Measurements from ENCODE around the gene EHBP1L1. TPM values are rescaled to one million over a fixed set of nuclear protein-coding genes. Genes with fewer than 3 reads are reported as not detected.

Gene EHBP1L1
- polyA plus RNA-seq, 1 donor (not counting 4 experiments of a cell fraction or from before 2014, with no cell fraction given), result 10.4 TPM

GRCh38 chr11:65607614-65608426 lies 32.0 kb downstream of the EHBP1L1 start:
- H3K4me3 ChIP-seq (ENCODE audit: control insufficient read depth in 2 of 3, extremely low read depth in 1 of 3, insufficient read depth in 2 of 3, low read depth in 1 of 3, low read length in 3 of 3), result peak overlapping the region in 1 of 3 experiments; percentile 34
- peak overlapping the region; percentile 58 for H3K4me2 ChIP-seq (ENCODE audit: control insufficient read depth, extremely low read depth, insufficient read depth, low read depth, low read length)
- H3K9me3 ChIP-seq (ENCODE audit: control insufficient read depth, low read depth, low read length), result no peaks in the 10 kb centered on the region
- H4K20me1 ChIP-seq (ENCODE audit: control insufficient read depth, extremely low read depth, insufficient read depth, low read length), result no peaks in the 10 kb centered on the region
- H3K79me2 ChIP-seq (ENCODE audit: control insufficient read depth, insufficient read depth, low read length), result peaks cover 23% of the 10 kb centered on the region
- H3K4me1 ChIP-seq (ENCODE audit: control insufficient read depth, extremely low read depth, insufficient read depth, low read length), result peaks cover 18% of the 10 kb centered on the region
- peaks cover 26 to 27% of the 10 kb centered on the region in 2 experiments for H3K36me3 ChIP-seq (ENCODE audit: control insufficient read depth in 2 of 2, extremely low read depth in 1 of 2, insufficient read depth in 2 of 2, low read length in 2 of 2)
- no peak for FAIRE-seq
- H3K9me1 ChIP-seq (ENCODE audit: control insufficient read depth, extremely low read depth, insufficient read depth, low read length), result no peaks in the 10 kb centered on the region
- dilution Hi-C loops (cut with MboI; ENCODE audit: extremely low pct_ligation_motif_present, low sequenced_read_pairs), result no loop called here
- no peak for DNase-seq (ENCODE audit: low read depth, low spot score)
- no peak overlapping the region for H2AFZ ChIP-seq (ENCODE audit: control insufficient read depth, low read length)
- no peak overlapping the region for H3K9ac ChIP-seq (ENCODE audit: control insufficient read depth, extremely low read depth, insufficient read depth, low read length)
- TF ChIP-seq CTCF (optimal IDR thresholded peaks at IDR 0.05 in 1 of 3, IDR thresholded peaks at IDR 0.05 in 1 of 3, conservative IDR thresholded peaks at IDR 0.05 in 1 of 3; ENCODE audit: extremely low read depth in 1 of 3, insufficient read depth in 2 of 3, low read length in 3 of 3) (no peak), EZH2 (IDR thresholded peaks at IDR 0.05; ENCODE audit: low read length) (no peak)
- H3K27me3 ChIP-seq (ENCODE audit: control insufficient read depth, extremely low read depth, insufficient read depth, low read length), result no peaks in the 10 kb centered on the region
- no peak overlapping the region for H3K27ac ChIP-seq (ENCODE audit: control insufficient read depth, insufficient read depth, low read length)

GRCh38 chr11:65609229-65609628 lies 33.4 kb downstream of the EHBP1L1 start:
- peaks cover 36% of the 10 kb centered on the region for H3K79me2 ChIP-seq (ENCODE audit: control insufficient read depth, insufficient read depth, low read length)
- no peak for FAIRE-seq
- no peak for DNase-seq (ENCODE audit: low read depth, low spot score)
- H4K20me1 ChIP-seq (ENCODE audit: control insufficient read depth, extremely low read depth, insufficient read depth, low read length), result no peaks in the 10 kb centered on the region
- H3K4me1 ChIP-seq (ENCODE audit: control insufficient read depth, extremely low read depth, insufficient read depth, low read length), result peaks cover 24% of the 10 kb centered on the region
- H2AFZ ChIP-seq (ENCODE audit: control insufficient read depth, low read length), result no peak overlapping the region
- no peak overlapping the region for H3K9ac ChIP-seq (ENCODE audit: control insufficient read depth, extremely low read depth, insufficient read depth, low read length)
- no peaks in the 10 kb centered on the region for H3K9me3 ChIP-seq (ENCODE audit: control insufficient read depth, low read depth, low read length)
- H3K36me3 ChIP-seq (ENCODE audit: control insufficient read depth in 2 of 2, extremely low read depth in 1 of 2, insufficient read depth in 2 of 2, low read length in 2 of 2), result peaks cover 23 to 30% of the 10 kb centered on the region in 2 experiments
- no peaks in the 10 kb centered on the region for H3K27me3 ChIP-seq (ENCODE audit: control insufficient read depth, extremely low read depth, insufficient read depth, low read length)
- TF ChIP-seq EZH2 (IDR thresholded peaks at IDR 0.05; ENCODE audit: low read length), result no peak
- TF ChIP-seq CTCF (optimal IDR thresholded peaks at IDR 0.05 in 1 of 3, IDR thresholded peaks at IDR 0.05 in 1 of 3, conservative IDR thresholded peaks at IDR 0.05 in 1 of 3; ENCODE audit: extremely low read depth in 1 of 3, insufficient read depth in 2 of 3, low read length in 3 of 3), result no peak
- H3K4me2 ChIP-seq (ENCODE audit: control insufficient read depth, extremely low read depth, insufficient read depth, low read depth, low read length), result no peak overlapping the region
- no peaks in the 10 kb centered on the region for H3K9me1 ChIP-seq (ENCODE audit: control insufficient read depth, extremely low read depth, insufficient read depth, low read length)
- H3K27ac ChIP-seq (ENCODE audit: control insufficient read depth, insufficient read depth, low read length), result no peak overlapping the region
- dilution Hi-C loops (cut with MboI; ENCODE audit: extremely low pct_ligation_motif_present, low sequenced_read_pairs), result no loop called here
- no peak overlapping the region for H3K4me3 ChIP-seq (ENCODE audit: control insufficient read depth in 2 of 3, extremely low read depth in 1 of 3, insufficient read depth in 2 of 3, low read depth in 1 of 3, low read length in 3 of 3)
